ENCODE results near the gene TGFBRAP1.

Gene TGFBRAP1

GRCh38 chr2:105329561-105330495, at the start of gene TGFBRAP1:
Gene TGFBRAP1 (minus strand): TSS chr2:105329735. CDS start chr2:105308301, 21,434 bp downstream.
- DNase-seq = peak; percentile 28 to 53

- DNase-seq = no peak
Observed at GRCh38 chr2:105378921-105379383, 49.4 kb upstream of the TGFBRAP1 start.

- no peak for DNase-seq
Observed at GRCh38 chr2:105378276-105378840, 48.8 kb upstream of the TGFBRAP1 start.

- no peak for DNase-seq
Observed at GRCh38 chr2:105377871-105378270, 48.3 kb upstream of the TGFBRAP1 start.

GRCh38 chr2:105376789-105377240, 47.3 kb upstream of the TGFBRAP1 start:
- DNase-seq = no peak

GRCh38 chr2:105376010-105376409, 46.5 kb upstream of the TGFBRAP1 start:
- DNase-seq = no peak

- no peak for DNase-seq
Observed at GRCh38 chr2:105375001-105375561, 45.5 kb upstream of the TGFBRAP1 start.

GRCh38 chr2:105373895-105374401, 44.4 kb upstream of the TGFBRAP1 start:
- no peak for DNase-seq

- DNase-seq = no peak
Observed at GRCh38 chr2:105373344-105373781, 43.8 kb upstream of the TGFBRAP1 start.

- DNase-seq = no peak
Observed at GRCh38 chr2:105371810-105372209, 42.3 kb upstream of the TGFBRAP1 start.

- DNase-seq = peak in 1 of 2 donors; percentile 19
Observed at GRCh38 chr2:105371156-105371555, 41.6 kb upstream of the TGFBRAP1 start.

GRCh38 chr2:105369777-105370690, 40.5 kb upstream of the TGFBRAP1 start:
- DNase-seq = peak; percentile 75

GRCh38 chr2:105368759-105369408, 39.3 kb upstream of the TGFBRAP1 start:
- DNase-seq = no peak

GRCh38 chr2:105365206-105365605, 35.7 kb upstream of the TGFBRAP1 start:
- no peak for DNase-seq

- peak in 1 of 2 donors; percentile 27 for DNase-seq
Observed at GRCh38 chr2:105364436-105365139, 35.1 kb upstream of the TGFBRAP1 start.

GRCh38 chr2:105362862-105363591, 33.5 kb upstream of the TGFBRAP1 start:
- DNase-seq = no peak

GRCh38 chr2:105361102-105361889, 31.8 kb upstream of the TGFBRAP1 start:
- no peak for DNase-seq

GRCh38 chr2:105358593-105358992, 29.1 kb upstream of the TGFBRAP1 start:
- no peak for DNase-seq

- DNase-seq = no peak
Observed at GRCh38 chr2:105357122-105357521, 27.6 kb upstream of the TGFBRAP1 start.

Measured in hippocampal formation (tissue), 2 donors.